Stimulated activated CD8-positive, alpha-beta memory T cell treated with anti-CD3 and anti-CD28 coated beads, Interleukin-12 subunit alpha, Interleukin-12 subunit beta, amount 100 ng/mL, for 1 hour (primary cell): ENCODE results near the gene CELSR2.

Source experiments
- DNase-seq: peaks from one replicate; pipeline ENCODE4 v3.0.0-alpha.2; 2020; ENCODE audit warnings: low read depth

CELSR2 gene

GRCh38 chr1:109263597-109264378 is 14.4 kb downstream of the CELSR2 start:
- peak; percentile 55 for DNase-seq

- DNase-seq: no peak
These were observed 15.0 kb downstream of the CELSR2 start for GRCh38 chr1:109264379-109264755.

GRCh38 chr1:109265016-109265415 is 15.7 kb downstream of the CELSR2 start:
- no peak for DNase-seq

- DNase-seq: no peak
These were observed 16.5 kb downstream of the CELSR2 start for GRCh38 chr1:109265741-109266330.

GRCh38 chr1:109266965-109267364 is 17.6 kb downstream of the CELSR2 start:
- no peak for DNase-seq

- no peak for DNase-seq
These were observed 18.5 kb downstream of the CELSR2 start for GRCh38 chr1:109267743-109268300.

- no peak for DNase-seq
These were observed 19.3 kb downstream of the CELSR2 start for GRCh38 chr1:109268431-109269211.

- DNase-seq: no peak
These were observed 20.1 kb downstream of the CELSR2 start for GRCh38 chr1:109269212-109269980.

GRCh38 chr1:109269981-109270622 is 20.8 kb downstream of the CELSR2 start:
- DNase-seq: no peak

GRCh38 chr1:109270623-109271317 is 21.4 kb downstream of the CELSR2 start:
- no peak for DNase-seq

- no peak for DNase-seq
These were observed 22.1 kb downstream of the CELSR2 start for GRCh38 chr1:109271458-109271857.

- no peak for DNase-seq
These were observed 22.9 kb downstream of the CELSR2 start for GRCh38 chr1:109272021-109272799.

- DNase-seq: no peak
These were observed 23.6 kb downstream of the CELSR2 start for GRCh38 chr1:109272831-109273547.

GRCh38 chr1:109273570-109274288 is 24.4 kb downstream of the CELSR2 start:
- no peak for DNase-seq

GRCh38 chr1:109274533-109275476 is 25.5 kb downstream of the CELSR2 start:
- no peak for DNase-seq

GRCh38 chr1:109275706-109276345 is 26.5 kb downstream of the CELSR2 start:
- no peak for DNase-seq
